Omental fat pad (tissue), 4 donors: ENCODE results near the gene POLR3A. TPM values are rescaled to one million over a fixed set of nuclear protein-coding genes. Genes with fewer than 3 reads are reported as not detected.

Experiments used
- small RNA-seq: library from RNA; depleted of rRNA; stranded (forward); fragments of <200 nt; gene quantifications from one replicate; pipeline ENCODE3, GENCODE V24; 2016
- total RNA-seq, 4 donors: library from RNA; depleted of rRNA; stranded (reverse); fragments of >200 nt; gene quantifications; one replicate each; pipeline ENCODE4 v1.1.0, GENCODE V29; 2016

Gene POLR3A
- total RNA-seq, 4 donors from 2014 or later: 9.6 to 18.5 (median 13.0) TPM

Small RNA genes lying within 50 kb of the gene (small RNA-seq; reads per million reads assigned to genes)
- gene RF00017: not detected

Other genes with a start within 250 kb of the POLR3A start
- gene DLG5, start 102.8 kb downstream of the POLR3A start, total RNA-seq: 10 to 100 TPM; 28.1 to 42.7 (median 38.3) TPM
- 1,000 to 10,000 TPM; 2,373 to 2,736 (median 2,495) TPM for gene RPS24, start 4.3 kb upstream of the POLR3A start, total RNA-seq